GM21528 (cell line): ENCODE results near the gene PSAPL1.

ENCODE experiments used
- ATAC-seq: cut with Tn5 transposase; IDR thresholded peaks from one replicate; pipeline ENCODE4 v1.9.1; 2021; ENCODE audit warnings: mild to moderate bottlenecking, moderate library complexity; ENCODE audit not compliant: unreplicated experiment, low FRiP score

PSAPL1 gene

DNA sequence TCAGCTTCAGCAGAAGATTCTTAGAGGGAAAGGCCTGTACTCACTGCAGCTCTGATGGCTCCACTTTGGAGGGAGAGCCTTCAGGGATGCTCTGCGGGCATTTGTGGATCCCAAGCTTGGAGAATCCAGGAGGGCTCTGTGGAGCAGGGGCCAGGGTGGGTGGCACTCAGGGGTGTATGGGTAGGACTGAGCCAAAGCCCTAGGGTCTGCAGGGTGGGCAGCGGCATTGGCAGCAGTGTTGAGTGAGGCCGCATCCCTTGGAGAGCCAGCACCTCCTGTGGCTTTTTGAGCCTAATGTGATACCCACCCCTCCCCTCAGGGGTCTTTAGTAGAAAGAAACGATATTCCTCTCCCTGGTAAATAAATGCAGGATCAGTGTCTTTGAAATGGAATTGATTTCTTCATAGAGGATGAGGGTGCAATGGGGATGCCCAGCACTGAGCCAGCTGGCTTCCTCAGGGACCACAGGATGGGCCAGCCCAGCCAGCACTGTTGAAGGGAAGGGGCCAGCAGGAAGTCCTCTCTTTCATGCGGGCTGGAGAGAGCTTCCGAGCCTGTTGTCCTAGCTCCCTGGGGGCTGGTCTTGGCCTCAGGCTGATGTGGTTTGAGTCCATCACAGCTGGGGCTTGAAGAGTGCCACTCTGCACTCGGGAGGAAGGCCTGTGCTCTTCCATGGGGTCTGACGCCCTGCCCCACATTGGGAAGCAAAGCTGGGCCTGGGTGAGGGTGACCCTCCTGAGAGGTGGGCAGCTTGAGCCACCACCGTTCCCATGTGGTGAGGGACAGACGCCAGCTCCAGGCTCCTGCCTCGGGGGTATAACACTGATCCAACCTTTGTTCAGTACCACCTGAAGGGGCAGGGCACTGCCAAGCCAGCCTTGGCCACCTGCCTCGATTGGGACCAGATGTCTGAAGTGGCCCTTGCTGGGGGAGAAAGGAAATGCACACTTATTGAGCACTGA is 49.5 kb downstream of the PSAPL1 start:
- no peak for ATAC-seq

DNA sequence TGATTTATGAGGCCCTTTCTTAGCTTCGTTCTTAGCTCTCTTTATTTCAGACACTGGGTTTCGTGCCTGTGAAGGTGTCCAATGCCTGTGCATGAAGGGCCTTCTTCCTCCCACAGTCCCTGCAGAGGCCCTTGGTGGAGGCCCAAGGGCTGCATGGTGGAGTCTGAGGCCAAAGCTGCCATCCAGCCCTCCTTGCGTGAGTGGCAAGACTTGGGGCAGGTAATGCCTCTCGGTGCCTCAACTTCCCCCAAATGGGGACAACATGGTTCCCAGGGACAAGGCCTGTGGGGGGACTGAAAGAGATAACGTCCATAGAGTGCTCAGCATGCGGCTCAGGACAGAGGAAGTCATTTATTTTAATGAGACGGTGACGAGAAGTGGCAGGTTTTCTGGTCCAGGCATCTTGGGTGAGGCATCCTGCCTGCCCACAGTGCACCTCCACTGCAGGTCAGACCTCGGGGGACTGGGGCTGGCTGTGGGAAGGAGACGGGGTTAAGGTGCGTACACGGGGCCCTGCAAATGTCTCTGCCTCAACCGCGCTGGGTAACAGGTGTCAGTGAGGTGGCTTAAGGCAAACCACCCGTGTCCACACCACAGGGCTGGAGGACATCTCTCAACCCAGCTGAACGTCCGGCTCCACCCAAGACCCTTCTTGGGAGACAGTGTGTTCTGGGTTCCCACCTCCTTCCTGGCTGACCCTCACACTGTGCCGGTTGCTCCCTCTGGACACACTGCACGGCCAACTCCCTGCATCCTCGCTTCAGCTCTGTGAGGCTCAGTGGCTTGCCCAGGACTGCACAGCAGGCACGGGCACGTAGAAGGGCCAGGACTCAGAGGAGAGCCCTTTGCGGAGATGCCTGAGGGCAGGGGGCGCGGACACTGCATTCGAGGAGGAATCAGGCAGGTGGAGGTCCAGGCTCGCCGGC is 50.5 kb downstream of the PSAPL1 start:
- ATAC-seq: no peak

DNA sequence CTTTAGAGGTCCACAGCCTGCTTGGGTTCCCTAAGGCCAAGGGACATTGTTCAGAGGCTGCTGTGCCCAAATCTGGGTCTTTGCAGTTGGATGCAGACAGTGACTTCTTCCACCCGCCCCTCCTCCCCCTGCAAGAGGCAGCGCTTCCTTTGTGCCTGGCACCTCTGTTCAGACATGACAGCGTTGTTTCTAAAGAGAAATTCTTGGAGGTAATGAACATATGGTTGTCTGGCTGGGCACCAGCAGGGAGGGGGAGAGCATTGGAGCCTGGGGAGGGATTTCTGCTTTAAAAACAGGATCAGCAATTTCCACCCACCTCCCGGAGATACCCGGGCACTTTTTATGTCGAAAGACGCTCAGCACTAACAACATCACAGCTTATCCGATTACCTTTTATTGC is 51.5 kb downstream of the PSAPL1 start:
- no peak for ATAC-seq

DNA sequence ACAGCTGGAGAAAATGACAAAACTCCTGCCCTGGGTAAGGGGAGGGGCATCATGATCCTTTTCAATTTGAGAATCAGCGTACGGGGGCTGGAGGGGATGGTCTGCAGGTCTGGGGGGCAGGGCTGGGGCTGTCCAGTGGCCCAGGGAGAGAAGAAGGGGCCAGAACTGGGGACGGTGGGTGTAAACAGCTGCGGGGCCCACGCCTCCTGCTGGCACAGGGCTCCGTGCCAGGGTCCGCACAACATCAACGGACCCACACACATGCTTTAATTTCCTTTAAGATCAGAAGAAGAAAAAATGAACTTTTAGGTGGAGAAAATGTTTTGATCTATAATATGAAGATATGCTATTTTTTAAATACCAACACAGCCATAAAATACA is 52.1 kb downstream of the PSAPL1 start:
- ATAC-seq: no peak

DNA sequence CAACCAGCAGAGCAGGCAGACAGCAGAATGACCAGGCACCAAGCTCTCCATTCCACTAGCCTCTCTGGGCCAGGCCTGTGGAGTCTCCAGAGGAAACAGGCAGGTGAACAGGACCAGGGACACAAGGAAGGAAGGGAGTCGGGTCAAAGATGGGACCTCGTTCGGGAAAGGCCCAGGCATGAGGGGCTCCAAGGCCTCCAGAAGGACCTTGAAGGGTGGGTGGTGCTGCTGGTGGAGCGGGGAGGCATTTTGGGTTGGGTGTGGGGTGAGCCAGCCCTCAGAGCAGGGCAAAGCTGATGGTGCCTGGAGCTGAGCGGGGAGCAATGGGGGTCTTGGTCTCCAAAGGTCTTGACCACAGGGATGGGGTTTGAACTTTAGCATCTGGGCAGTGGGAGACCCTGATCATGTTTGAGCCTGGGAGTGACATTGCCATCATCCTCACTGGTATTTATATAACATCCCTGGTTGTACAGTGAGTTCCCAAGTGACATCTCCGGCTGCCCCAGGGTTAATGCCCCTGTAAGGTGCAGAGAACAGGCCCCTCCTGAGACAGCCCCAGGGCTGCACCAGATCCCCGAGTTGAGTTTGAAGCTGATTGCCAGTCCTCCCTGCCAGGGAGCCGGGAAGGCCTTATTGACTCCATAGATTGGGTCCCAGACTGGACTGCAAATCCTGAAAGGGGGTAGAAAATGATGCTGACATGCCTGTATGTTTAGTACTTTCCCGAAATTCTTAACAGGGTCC is 52.7 kb downstream of the PSAPL1 start:
- no peak for ATAC-seq

DNA sequence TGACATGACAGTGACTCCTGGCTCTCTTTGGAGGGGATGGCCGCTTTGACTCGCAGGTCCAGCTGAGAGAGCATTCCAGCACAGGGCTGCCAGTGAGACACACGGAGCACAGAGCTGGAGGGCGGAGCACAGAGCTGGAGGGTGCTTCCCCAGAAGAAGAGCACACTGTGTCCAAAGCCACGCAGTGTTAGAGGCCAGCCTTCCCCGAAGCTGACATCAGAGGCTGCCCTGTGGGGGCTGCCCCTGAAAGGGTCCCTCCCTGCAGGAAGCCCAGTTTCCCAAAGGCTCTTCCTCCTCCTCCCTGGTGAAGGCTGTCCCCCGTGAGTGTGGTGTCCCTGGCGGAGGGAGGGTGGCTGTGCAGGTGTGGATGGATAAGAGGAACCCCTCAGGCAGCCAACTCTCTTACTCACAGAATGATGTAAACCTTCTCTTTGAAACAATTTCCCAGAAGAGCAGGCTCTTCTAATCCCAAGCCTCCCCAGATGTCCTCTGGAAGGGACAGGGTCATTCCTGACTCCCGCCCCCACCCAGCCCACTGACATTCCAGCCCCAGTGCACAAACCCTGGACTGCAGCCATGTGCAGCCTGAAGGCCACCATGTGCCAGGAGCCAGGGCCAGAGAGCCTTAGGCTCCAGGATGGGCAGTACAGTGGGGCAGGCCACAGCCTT is 53.4 kb downstream of the PSAPL1 start:
- ATAC-seq: no peak
